ENCODE data around the gene SCN4A.
"Not testable (repeated sequence)": the region's sequence is repeated elsewhere in the genome, so short reads cannot be mapped to it uniquely, and the experiment has no call there.

The SCN4A gene

GRCh38 chr17:63916566-63917185 lies 56.0 kb downstream of the SCN4A start:
- no peak for DNase-seq (ENCODE audit: low read depth in 2 of 2)

GRCh38 chr17:63915753-63916152 lies 57.0 kb downstream of the SCN4A start:
- DNase-seq (ENCODE audit: low read depth in 2 of 2), result not testable (repeated sequence)

GRCh38 chr17:63914471-63914870 lies 58.2 kb downstream of the SCN4A start:
- DNase-seq (ENCODE audit: low read depth in 2 of 2), result no peak

GRCh38 chr17:63911657-63912100 lies 61.0 kb downstream of the SCN4A start:
- peak; percentile 30 to 32 for DNase-seq (ENCODE audit: low read depth in 2 of 2)

DNA sequence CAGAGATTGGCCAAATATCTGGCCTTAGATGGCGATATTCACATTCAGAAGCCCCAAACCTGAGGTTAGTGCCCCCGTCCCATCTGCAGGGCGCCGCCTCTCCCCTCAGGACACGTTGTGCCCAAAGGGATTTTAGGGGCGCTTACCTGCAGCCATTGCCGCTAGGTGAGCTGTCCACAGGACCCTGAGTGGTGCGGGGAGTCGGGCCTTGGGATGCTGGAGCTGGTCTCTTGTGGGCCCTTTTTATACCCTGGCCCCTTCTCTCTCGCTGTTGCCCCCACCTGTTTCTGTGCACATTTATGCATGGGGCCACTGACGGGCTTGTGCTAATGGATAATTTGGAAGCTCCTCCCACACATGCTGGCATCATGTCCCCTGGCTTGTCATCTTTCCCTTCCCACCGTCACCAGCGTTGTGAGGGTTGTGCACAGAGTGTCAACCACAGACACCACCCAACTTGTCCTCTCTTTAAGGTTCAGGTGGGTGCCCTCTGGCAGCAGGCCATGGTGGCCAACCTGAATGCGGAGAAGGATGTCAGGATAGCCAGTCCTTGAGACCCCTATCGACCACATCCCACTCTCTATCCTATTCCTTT lies 61.6 kb downstream of the SCN4A start, which contains the start of gene CSHL1:
TSS of gene CSHL1 (minus strand) at position 218 of the 595 bp plus-strand sequence. CDS start at position 156, 62 bp downstream.
- no peak for DNase-seq (ENCODE audit: low read depth in 2 of 2)

- DNase-seq (ENCODE audit: low read depth in 2 of 2), result no peak
Observed at GRCh38 chr17:63910096-63910495, 62.6 kb downstream of the SCN4A start.

DNA sequence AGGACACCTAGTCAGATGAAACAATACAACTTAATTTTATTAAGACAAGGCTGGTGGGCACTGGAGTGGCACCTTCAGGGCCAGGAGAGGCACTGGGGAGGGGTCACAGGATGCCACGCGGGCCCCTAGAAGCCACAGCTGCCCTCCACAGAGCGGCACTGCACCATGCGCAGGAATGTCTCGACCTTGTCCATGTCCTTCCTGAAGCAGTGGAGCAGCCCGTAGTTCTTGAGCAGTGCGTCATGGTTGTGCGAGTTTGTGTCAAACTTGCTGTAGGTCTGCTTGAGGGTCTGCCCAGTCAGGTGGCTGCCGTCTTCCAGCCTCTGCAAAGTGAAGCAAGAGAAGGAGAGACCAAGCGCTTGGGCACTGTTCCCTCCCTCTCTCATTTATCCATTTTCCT lies 63.1 kb downstream of the SCN4A start:
- DNase-seq (ENCODE audit: low read depth in 2 of 2), result not testable (repeated sequence)

GRCh38 chr17:63907161-63907778 lies 65.4 kb downstream of the SCN4A start:
- not testable (repeated sequence) for DNase-seq (ENCODE audit: low read depth in 2 of 2)

GRCh38 chr17:63904796-63905195 lies 67.9 kb downstream of the SCN4A start:
- not testable (repeated sequence) for DNase-seq (ENCODE audit: low read depth in 2 of 2)

DNA sequence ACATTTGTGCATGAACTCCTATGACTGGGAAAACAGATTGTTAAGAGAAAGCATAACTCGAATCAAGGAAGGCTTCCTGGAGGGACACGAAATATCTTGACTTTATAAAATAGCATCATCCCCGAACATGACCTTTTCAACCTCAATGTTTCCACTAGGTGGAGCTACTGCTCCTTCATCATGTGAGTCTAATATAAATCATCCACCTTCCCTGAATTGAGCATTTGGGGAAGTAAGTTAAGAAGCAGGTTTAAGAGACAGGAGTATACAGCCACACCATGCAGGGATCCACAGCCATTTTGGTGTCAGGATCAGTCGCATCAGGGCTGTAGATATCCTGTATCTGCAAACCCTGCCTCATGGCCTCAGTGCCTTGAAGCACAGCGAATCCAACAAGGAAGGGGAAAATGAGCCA lies 68.9 kb downstream of the SCN4A start:
- DNase-seq (ENCODE audit: low read depth in 2 of 2), result not testable (repeated sequence)

GRCh38 chr17:63901971-63902370 lies 70.7 kb downstream of the SCN4A start:
- not testable (repeated sequence) for DNase-seq (ENCODE audit: low read depth in 2 of 2)

- peak; percentile 13 to 39 for DNase-seq (ENCODE audit: low read depth in 2 of 2)
Observed at GRCh38 chr17:63898899-63899798, 73.6 kb downstream of the SCN4A start.

DNA sequence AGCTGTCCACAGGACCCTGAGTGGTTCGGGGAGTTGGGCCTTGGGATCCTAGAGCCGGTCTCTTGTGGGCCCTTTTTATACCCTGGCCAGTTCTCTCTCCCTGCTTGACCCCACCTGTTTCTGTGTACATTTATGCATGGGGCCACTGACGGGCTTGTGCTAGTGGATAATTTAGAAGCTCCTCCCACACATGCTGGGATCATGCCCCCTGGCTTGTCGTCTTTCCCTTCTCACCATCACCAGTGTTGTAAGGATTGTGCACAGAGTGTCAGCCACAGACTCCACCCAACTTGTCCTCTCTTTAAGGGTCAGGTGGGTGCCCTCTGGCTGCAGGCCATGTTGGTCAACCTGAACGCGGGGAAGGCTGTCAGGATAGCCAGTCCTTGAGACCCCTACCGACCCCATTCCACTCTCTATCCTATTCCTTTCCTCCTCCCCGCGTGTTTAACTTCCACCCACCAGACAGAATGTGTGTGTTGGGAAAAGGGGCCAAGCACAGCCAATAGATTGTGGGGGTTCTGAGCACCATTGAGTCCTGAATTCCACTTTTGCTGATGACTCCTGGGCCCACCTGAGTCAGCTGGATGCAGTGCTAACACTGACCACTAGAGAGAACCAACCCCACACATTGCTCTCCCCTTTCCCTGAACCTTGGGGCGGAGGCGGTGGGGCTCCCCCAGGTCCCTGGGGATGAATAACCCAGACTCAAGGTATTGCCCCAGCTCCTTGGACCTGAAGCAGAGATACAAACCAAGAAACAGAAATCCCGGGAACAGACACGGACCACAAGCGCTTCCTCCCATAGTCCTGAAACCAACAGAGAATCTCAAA lies 76.0 kb downstream of the SCN4A start, which contains the start of gene CSH1:
TSS of gene CSH1 (minus strand) at position 51 of the 831 bp plus-strand sequence. CDS start 63 bp downstream, outside the sequence.
- not testable (repeated sequence) for DNase-seq (ENCODE audit: low read depth in 2 of 2)

GRCh38 chr17:63894821-63895220 lies 77.9 kb downstream of the SCN4A start:
- not testable (repeated sequence) for DNase-seq (ENCODE audit: low read depth in 2 of 2)

- not testable (repeated sequence) for DNase-seq (ENCODE audit: low read depth in 2 of 2)
Observed at GRCh38 chr17:63894021-63894420, 78.7 kb downstream of the SCN4A start.

GRCh38 chr17:63892316-63893037 lies 80.2 kb downstream of the SCN4A start:
- DNase-seq (ENCODE audit: low read depth in 2 of 2), result not testable (repeated sequence)

DNA sequence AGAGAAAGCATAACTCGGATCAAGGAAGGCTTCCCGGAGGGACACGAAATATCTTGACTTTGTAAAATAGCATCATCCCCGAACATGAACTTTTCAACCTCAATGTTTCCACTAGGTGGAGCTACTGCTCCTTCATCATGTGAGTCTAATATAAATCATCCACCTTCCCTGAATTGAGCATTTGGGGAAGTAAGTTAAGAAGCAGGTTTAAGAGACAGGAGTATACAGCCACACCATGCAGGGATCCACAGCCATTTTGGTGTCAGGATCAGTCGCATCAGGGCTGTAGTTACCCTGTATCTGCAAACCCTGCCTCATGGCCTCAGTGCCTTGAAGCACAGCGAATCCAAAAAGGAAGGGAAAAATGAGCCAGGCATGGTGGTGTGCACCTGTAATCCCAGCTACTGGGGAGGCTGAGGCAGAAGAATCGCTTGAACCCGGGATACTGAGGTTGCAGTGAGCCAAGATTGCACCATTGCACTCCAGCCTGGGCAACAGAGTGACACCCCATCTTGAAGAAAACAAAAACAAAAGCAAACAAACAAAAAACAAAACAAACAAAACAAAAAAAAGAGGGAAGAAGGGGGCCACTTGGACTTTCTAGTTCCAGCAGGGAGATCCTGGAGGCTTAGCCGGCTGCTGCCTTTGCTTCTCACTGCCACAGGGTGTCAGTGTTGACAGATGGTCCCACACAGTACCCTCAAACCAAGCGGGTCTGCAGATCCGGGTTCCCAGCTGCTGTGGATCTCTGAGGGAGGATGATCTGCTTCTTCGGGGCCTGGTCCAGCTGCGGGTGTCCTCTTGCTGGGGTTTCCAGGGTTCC lies 83.5 kb downstream of the SCN4A start:
- not testable (repeated sequence) for DNase-seq (ENCODE audit: low read depth in 2 of 2)
